NCI-H1092 treated with DMSO at 0.1 percent for 48 hours (cell line): ENCODE measurements around the gene SDHC.

Experiments
- DNase-seq: peaks from one replicate; lab custom pipeline; 2025; lab: John Stamatoyannopoulos, UW

Gene SDHC, protein sequence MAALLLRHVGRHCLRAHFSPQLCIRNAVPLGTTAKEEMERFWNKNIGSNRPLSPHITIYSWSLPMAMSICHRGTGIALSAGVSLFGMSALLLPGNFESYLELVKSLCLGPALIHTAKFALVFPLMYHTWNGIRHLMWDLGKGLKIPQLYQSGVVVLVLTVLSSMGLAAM

DNA sequence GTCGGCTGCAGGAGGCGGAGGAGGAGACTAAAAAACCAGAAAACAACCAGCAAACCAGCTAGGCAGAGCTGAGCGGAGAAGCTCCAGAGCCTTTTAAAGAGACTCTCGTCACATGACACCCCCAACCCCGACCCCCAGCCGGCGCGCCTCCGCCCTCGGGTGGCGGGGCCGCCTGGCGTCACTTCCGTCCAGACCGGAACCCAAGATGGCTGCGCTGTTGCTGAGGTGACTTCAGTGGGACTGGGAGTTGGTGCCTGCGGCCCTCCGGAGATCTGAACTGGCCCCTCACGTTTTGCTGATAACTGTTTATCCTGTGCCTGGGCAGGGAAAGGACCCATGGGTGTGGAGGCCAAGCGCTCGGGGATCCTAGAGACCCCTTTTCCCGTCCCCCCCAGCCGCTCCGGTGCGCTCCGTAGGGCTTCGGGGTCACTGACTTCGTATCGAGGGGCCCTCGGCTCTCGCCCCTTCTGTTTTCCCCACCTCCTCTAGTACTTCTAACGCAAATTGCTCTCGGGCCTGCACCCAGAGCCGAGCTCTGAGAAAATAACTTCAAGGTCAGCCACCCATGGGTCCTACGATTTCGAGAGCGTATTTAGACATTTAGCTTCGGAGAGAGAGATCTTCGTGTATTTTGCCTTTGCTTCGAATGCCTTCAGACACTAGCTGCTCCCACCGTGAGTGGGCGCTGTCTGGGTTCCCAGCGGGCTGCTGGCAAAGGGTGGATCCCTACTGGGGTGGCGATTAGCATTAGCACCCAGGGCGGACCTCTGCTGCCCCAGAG lies at the start of gene SDHC:
SDHC (plus strand) TSS at position 181 of the 781 bp plus-strand sequence; CDS start at position 206, 25 bp downstream.
- peak; percentile 90 for DNase-seq

DNA sequence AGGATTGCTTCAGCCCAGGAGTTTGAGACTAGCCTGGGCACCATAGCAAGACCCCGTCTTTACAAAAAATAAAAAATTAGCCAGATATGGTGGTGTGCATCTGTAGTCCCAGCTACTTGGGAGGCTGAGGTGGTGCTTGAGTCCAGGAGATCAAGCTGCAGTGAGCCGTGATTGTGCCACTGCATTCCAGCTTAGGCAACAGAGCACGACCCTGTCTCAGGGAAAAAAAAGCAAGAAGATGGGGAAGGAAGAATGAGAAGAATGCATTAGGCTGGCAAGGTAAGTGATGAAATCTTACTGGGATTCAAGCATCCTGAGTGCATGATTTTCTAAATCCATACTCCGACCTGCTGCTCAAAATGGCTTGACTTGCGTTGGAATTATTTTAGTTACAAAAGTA lies 48.9 kb upstream of the SDHC start:
- no peak for DNase-seq

DNA sequence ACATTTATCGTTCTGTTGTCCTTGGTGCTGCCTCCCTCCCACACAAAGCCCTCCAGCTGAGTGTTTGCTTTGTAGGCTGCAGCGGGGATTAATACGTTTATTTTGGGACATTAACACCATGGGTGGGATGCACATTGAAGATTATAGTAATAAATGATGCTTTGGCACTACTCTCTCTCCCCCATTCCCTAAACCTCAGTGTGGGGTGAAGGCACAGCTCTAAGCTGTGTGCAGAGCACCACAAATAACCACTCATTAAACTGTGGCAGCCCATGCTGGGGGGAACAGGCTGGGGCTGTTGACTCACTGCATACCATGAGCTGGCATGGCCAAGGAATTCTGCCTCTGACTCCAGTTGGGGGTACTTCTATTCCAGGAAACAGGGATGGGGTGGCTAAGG lies 48.0 kb upstream of the SDHC start:
- no peak for DNase-seq

DNA sequence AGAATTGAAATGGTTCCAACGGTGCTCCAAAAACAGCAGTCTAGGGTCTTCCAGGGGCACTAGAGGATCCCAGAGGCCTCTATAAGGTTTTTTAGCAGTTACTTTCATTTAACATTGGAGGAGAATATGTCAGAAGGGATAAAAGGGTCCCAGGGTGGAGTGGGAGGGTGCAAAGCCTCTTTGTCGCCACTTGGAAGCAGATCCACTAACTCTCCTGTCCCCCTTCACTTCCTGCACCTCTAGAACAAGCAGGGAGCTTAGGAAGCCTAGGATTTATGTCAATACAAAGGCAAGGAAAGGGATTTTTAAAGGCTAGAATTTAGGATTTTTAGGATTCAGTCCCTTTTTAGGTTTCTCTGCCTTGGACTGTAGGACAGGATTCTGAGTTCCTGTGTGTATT lies 47.3 kb upstream of the SDHC start:
- DNase-seq, result no peak

DNA sequence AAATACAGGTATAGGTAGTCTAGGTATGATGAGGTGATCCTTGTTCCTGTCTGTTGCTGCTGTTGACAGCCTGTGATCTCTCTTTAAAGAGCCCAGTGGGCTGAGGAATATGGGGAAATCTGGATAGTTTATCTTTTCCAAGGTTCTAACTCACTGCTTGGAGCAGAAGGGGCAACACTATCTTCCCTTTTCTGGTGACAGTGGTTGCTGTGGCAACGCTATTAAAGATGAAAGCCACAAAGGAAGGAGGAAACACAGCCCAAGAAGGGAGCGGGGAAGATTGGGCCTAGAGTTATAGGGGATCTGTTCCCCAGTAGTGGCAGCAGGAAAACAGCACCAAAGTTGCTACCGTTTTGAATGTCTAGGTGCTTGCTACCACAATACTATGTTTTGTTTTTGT lies 46.9 kb upstream of the SDHC start:
- DNase-seq, result no peak

DNA sequence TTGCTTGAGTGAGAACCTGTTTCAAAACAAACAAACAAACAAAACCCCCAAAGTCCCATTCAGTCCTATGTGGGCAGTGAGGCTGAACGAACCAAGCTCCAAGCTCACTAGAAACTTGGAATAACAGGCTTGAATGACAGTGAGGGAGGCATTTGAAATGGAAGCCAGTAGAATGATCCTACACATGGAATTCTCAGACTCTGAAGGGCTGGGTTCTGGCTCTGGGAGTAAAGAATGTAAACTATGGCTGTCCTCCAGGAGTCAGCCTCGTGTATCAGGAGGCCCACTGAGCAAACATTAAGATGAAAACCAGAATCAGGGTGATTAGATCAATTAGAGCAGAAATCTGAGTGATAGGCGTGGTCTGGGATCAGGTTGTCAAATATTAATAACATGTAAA lies 40.8 kb upstream of the SDHC start:
- no peak for DNase-seq

DNA sequence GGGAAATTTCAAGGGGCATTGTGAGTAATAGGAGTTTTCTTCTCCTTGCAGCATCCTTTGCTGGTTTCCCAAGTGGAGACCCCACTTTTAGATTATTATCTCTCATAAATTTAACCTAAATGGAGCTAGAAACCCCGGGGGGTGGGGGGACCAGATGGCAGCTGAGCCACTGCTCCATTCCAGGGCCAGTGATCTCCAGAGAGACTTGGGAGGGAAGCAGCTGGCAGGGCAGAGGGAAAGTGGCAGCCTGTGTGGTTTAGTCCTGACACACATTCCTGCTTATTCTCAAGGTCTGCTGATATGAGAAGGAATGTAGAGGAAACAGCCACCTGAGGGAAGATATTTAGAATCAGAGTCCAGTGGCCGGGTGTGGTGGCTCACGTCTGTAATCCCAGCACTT lies 39.3 kb upstream of the SDHC start:
- DNase-seq, result no peak

DNA sequence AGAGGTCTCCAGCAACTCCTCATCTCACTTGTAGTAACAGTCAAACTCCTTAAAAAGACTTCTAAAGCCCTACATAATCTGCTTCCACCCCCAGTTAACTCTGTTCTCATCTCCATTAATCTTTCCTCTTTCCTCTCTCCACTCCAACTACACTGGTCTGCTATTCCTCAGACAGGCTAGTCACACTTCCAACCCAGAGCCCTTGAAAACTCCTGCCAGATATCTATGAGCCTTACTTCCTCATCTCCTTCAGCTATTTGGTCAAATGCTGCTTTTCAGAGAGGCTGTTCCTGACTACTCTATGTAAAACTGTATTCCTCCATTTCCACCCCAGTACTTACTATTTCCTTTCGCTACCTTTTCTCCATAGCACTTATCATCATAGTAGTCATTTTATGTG lies 31.2 kb upstream of the SDHC start:
- no peak for DNase-seq

DNA sequence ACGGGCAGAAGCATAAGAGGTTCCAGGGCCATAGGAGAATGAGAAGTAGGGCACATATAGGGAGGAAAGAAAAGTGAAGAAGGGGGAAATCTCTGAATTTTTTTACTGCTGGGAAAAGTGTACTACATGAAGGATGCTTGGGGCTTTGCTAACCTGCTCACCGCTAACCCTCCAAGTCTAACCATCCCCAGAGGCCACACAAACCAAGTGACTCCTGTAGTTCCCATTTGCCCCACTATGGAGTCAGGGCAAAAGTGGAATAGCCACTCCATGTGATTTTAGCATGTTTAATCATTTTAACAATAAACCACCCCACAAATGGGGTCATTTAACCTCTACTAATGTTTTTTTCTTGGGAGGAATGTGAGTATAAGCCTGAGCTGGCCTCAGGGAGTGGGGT lies 29.1 kb upstream of the SDHC start:
- DNase-seq, result no peak

DNA sequence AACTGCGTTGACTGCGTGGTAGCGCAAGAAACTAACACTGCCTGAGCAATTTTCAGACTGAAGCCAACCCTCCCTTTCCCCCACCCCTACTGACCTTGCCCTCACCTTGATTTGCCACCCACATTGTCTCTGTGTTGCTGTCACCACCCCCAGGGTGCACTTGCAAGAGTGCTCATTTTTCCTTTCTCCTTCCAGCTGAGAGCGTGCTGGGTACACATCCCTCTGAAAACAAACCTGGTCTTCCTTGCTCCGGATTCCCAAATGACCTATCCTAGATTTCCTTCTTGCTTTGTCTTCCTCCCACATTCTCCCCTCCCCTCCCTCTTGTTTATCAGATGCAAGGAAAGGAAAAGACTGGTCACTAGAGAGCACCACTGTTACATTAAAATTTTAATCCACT lies 28.7 kb upstream of the SDHC start:
- DNase-seq, result no peak

DNA sequence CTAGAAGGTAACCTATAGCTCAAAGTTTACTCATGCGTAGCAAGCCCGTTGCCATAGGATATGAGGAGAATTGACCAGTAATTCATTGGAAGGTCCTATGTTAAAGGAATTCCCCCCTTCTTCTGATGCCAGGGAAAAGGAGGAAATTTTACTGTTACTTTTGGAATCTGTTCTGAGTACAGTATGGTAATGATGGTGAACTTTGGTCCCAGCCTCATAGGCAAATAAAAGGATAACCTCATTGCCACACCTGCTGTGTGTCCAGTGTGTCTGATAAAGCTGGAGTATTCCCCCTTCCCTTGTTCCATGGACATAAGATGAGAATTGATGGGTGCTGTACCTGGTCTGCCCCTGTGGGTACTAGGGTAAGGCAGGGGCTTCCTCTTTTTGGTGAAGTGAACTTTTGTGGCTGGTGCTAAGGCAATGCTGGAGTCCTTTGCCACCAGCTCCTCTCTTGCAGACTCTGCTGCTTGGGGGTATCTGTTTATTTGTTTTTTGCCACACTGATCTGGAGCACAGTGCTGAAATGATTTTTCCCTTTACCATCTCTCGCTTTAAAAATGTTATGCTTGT lies 26.6 kb upstream of the SDHC start:
- DNase-seq, result no peak

DNA sequence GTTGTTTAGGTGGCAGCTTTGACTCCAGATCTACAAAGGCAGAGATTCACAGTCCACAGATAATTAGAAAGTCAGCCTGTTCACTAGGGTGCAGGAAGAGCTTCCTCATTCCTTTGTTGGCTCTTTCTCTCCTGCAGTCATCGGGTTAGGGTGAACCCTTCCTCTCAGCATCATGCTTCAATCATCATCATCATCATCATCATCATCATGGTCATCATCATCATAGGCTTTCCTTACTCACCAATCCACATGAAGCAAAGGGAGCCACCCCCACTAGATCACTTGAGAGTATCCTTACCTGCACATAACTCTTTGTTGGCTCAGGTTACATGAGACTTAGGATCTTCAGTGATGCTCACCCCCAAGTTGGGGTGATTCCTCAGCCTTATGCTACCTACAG lies 23.4 kb upstream of the SDHC start:
- DNase-seq, result no peak

DNA sequence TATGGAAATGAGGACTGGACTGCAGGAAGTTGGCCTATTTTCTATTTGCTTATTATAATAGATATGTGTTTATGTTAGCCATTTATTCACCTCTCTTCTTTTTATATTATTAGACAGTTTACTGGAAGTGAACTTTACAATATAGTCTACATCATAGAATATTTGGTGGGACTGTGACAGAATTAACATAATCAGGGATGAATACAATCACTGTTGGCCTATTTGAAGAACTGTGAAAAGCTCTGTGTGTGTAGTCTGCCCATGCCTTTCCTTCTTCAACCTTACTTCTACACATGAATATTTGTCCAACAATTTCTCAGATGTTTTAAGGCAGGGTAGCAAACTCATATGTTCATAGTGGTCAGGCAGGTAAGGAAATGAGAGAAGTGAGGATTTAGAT lies 16.8 kb upstream of the SDHC start:
- DNase-seq, result no peak

DNA sequence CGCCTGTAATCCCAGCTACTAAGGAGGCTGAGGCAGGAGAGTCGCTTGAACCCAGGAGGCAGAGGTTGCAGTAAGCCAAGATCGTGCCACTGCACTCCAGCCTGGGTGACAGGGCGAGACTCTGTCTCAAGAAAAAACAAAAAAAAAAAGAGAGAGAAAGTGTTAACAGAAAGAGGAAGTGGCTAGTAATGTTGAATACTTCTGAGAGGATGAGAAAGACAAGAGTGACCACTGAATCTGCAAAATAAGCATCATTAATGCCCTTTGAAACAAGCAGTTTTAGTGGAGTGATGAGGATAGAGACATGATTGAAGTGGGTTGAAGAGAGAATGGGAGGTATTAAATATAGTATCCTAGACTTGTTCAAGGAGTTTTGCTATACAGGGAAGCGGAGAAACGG lies 16.1 kb upstream of the SDHC start:
- no peak for DNase-seq

DNA sequence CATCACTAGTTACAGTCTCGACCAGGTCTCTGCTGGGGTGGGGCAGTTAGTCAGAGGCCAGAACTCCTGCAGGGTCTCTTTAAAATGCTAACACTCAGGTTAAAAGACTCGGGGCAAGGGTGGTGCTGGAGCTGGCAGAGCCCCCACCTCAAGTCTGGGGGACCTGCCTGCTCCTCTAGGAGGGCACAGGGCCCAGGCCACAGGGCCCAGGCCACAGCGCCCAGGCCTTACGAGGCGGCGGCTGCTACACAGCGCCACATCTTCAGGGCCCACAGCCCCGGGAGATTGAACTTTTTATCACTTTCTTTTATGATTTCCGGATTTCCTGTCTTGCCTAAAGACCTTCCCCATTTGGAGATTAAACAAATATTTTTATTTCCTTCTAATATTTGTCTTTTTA lies 14.8 kb upstream of the SDHC start:
- no peak for DNase-seq

DNA sequence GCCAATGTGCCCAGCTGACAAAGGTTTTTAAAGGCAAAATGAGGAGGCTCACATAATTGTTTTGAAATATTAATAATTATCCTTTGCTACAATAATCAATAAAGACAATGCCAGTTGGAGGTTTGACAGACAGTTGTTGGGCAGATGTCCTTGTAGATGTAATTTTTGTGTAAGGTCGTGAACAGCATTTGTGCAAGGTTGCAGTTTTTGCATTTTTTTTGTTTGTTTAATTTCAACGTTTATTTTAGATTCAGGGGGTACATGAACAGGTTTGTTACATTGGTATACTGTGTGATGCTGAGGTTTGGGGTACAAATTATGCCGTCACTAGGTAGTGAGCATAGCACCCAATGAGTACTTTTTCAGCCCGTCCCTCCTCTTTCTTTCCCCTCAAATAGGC lies 13.7 kb upstream of the SDHC start:
- no peak for DNase-seq

DNA sequence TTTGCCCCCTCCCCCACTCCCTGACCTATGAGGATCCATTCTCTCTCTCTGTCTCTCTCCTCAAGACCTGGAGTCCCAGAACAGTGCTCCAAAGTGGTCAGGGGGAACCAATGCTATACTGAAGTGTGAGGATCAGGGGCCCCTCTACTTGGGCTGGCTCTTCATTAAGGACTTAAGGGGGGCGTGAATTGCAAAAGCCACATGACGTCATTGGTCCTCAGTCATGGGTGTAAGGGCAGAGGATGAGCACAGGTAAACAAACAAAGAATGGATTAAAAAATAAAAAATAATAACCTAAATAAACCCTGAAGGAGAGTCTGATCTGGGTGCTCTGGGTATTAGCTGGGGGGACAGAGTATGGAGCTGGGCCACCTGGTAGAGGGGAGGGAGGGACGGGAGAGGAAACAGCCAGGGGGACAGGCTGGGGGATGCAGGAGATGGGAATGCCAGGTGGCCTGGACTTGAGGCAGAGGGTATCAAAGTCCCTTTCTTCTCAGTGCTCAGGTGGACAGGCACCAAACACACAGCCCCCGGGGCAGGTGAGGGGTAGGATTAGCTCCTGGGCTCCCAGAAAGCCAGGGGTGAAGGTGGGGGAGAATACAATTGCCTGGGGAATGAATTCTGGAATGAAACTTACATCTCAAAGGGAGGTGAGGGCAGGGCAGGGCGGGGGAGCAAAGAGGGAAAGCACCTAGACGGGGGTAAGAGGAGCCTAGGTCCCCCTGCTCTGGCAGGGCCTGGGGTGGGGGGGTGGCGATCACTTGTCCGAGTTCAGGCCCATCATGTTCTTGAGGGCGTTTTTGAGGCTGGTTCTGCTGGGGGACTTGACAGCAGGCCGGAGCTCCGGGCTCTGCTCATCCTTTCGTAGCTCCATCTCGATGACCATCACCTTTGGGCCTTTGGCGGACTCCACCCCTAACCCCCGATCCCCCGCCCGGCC lies 9.0 kb upstream of the SDHC start:
- no peak for DNase-seq

DNA sequence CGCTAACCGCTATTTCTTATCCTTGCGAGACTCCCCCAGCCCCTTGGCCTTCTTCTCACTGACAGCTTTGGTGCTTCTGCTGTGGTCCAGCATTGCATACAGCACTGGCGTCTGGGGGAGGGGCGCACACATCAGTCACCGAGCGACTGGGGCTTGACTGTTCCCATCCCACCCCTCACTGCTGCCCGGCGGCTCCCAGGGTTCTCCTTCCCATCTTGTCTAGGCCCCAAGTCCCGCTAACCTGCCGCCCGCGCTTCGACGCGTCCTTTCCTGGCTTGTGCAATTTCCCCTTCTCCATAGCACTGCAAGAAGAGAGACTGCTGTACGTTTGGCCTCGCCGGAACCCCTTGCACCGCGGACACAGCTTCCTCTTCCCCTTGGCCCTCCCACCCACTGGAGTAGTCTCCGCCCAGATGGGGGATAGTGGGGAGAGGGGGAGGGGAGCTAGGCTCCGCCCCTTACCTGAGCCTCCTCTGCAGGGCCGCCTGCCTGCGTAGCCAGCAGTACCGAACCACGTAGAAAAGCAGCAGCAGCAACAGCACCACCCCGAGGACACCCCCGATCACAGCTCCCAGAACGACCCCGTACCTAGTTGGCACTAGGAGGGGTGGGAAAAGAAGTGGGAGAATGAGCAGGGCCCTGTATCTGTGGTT lies 8.2 kb upstream of the SDHC start:
- peak; percentile 80 for DNase-seq

DNA sequence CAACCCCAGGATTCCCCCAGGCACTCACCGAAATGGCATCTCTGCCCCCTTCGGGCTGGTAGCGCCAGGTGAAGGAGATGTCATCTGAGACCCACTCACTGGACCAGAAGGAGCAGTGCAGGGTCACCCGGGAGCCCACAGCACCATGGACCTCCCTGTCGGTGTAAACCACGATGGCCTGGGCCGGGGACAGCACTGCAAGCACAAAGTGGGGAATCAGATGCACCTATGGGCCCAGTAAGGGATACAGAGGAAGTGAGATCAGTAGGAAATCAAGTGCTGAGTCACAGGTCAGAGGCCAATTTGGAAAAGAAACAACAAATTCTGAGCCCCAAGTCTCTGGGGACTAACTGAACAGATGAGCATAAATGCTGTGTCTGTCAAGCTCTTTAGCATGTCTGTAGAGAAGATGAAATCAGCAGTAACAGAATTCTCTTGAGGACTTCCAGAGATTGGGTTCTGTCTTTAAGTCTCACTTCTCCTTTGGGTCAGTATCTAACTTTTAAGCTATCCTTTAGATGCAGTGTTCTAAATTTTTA lies 6.9 kb upstream of the SDHC start:
- no peak for DNase-seq

DNA sequence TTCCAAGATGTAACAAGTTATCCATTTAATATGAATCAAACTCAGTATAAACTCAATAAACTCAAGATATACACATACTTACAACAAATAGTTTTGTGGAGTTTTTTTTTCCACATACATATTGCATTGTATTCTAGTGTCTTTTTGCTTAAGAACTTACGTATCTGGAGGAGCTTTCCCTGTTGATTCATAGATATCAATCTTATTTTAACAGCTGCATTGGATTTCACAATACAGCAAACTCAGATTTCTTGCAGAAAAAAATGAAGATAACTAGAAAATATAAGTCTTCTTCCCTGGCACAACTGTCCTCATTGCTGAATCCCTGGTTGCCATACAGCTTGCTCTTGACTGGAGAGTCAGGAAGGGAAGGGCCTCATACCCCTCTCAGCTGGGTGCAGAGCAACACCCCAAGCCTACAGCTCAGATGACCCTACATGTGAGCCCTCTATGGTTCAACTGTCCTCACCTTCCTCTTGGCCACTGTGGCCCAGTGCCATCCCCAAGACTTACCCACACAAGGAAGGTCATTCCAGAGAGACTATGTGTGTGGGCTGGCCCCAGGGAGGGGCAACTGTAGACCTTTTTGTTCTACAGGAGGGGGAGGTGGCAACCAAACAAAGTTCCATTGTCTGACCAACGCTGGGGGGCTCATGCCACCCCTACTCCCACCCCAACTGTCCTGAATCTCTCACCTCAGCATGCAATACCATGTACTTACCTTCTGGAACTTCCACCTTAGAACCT lies 6.1 kb upstream of the SDHC start:
- no peak for DNase-seq

DNA sequence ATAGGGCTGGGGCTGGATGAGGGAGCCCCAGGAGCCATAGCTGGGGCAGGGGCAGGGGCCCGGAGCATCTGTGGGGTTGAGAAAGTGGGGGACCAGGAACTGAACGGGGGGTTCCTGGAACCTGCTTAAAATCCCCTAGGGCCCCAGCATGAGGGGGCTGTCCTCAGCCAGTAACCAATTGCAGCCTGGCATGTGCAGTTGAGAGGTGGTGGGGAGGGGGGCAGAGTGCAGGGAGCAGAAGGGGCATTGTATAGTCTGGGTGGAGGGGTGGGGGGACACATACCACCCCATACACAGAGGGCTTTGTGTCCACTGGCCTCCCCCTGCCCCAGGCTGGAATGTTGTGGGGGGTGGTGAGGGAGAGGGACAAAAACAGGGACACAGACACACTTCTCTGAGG lies 4.3 kb upstream of the SDHC start, which contains the start of gene MPZ:
MPZ (minus strand) TSS at position 101 of the 400 bp plus-strand sequence; CDS start at position 38, 63 bp downstream.
- DNase-seq, result no peak
